A673 (cell line): ENCODE data around the gene ASH1L. TPM values are rescaled to one million over a fixed set of nuclear protein-coding genes. Genes with fewer than 3 reads are reported as not detected.

Experiments used
- BruUV-seq: library from RNA; stranded (reverse); fragments of 400-500 nt; replicated peaks from 2 replicates; lab custom pipeline; 2021; lab: Mats Ljungman, UMichigan
- CTCF ChIA-PET: fragments of 300-600 bp; sonication (Branson Sonifier 250); formaldehyde crosslinking; loops from one replicate; lab custom pipeline; 2022; ENCODE audit warnings: antibody characterized with exemption; lab: Charles Lee
- POLR2A ChIA-PET: fragments of 300-600 bp; sonication (Branson Sonifier 250); formaldehyde crosslinking; loops from one replicate; lab custom pipeline; 2022; ENCODE audit warnings: antibody characterized with exemption; ENCODE audit not compliant: low non-redundant PET; lab: Charles Lee
- DNase-seq: peaks from one replicate; pipeline ENCODE4 v3.0.0-alpha.2; 2015; ENCODE audit warnings: low spot score
- H3K27ac ChIP-seq: fragments of 200-600 bp; sonication (generic); 2 replicates; pipeline ENCODE4 v1.5.1; 2016; ENCODE audit warnings: mixed run types, low read depth, mild to moderate bottlenecking, mixed read lengths, antibody characterized with exemption, low read length; ENCODE audit not compliant: poor library complexity, severe bottlenecking
- H3K27me3 ChIP-seq: fragments of 200-600 bp; sonication (generic); replicated peaks from 2 replicates; pipeline ENCODE4 v1.6.1; 2017; ENCODE audit warnings: mixed run types, low read depth, mild to moderate bottlenecking, mixed read lengths, antibody characterized with exemption, low read length; ENCODE audit not compliant: insufficient read depth, poor library complexity
- H3K36me3 ChIP-seq: fragments of 200-600 bp; sonication (generic); 2 replicates; pipeline ENCODE4 v1.6.1; 2016; ENCODE audit warnings: mixed run types, mild to moderate bottlenecking, mixed read lengths, antibody characterized with exemption, low read length; ENCODE audit not compliant: insufficient read depth, poor library complexity, severe bottlenecking
- H3K4me1 ChIP-seq: fragments of 200-600 bp; sonication (generic); 2 replicates; pipeline ENCODE4 v1.6.1; 2017; ENCODE audit warnings: mixed run types, mild to moderate bottlenecking, mixed read lengths, antibody characterized with exemption, low read length; ENCODE audit not compliant: insufficient read depth, poor library complexity, severe bottlenecking
- H3K4me3 ChIP-seq: fragments of 200-600 bp; sonication (generic); 2 replicates; pipeline ENCODE4 v1.5.1; 2016; ENCODE audit warnings: low read depth, mixed run types, mild to moderate bottlenecking, mixed read lengths, low read length; ENCODE audit not compliant: poor library complexity, severe bottlenecking
- H3K9me3 ChIP-seq: fragments of 200-600 bp; sonication (generic); 2 replicates; pipeline ENCODE4 v1.6.1; 2016; ENCODE audit warnings: mixed run types, low read depth, mild to moderate bottlenecking, mixed read lengths, antibody characterized with exemption, low read length; ENCODE audit not compliant: poor library complexity, severe bottlenecking
- EZH2 ChIP-seq: fragments of 200-600 bp; sonication (generic); IDR thresholded peaks from 2 replicates; pipeline ENCODE4 v1.6.1; 2017; ENCODE audit warnings: borderline replicate concordance, low read depth, mild to moderate bottlenecking, mixed read lengths, antibody characterized with exemption, low read length; ENCODE audit not compliant: poor library complexity, severe bottlenecking
- intact Hi-C: fragments of 100-400 bp; cut with micrococcal nuclease; formaldehyde crosslinking; loops from one replicate; pipeline ENCODE4 v1.10.0; 2022; ENCODE audit not compliant: unreplicated experiment
- total RNA-seq: library from RNA; stranded (reverse); gene quantifications from 2 replicates; pipeline ENCODE4 v1.2.3, GENCODE V29; 2021
- TF ChIP-seq, protein P1 (sequence below): fragments of 300-800, 200-600 bp; sonication (generic); conservative IDR thresholded peaks from 2 replicates; pipeline ENCODE4 v1.5.1; 2017; ENCODE audit warnings: low read depth, mild to moderate bottlenecking, antibody characterized with exemption, low read length, moderate library complexity, mixed read lengths

The ASH1L gene
- total RNA-seq, 1 experiment from 2014 or later = 49.6 TPM

DNA sequence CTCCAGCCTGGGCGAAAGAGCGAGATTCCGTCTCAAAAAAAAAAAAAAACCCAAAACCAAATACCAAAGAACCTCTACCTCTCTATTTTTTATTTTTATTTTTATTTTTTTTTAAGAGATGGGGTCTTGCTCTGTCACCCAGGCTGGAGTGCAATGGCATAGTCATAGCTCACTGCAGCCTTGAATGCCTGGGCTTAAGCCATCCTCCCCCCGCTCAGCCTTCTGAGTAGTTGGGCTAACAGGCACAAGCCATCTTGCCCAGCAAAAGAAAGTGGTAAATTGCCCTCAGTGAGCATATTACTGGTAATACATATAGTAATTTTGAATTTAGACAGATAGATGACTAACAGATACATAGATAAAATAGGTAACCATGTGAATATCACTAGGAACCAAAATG lies 77.4 kb downstream of the ASH1L start:
- H3K4me3 ChIP-seq = no peak overlapping the region
- peaks cover 19% of the 10 kb centered on the region for H3K36me3 ChIP-seq
- intact Hi-C loops = no loop called here
- no TSS peak for BruUV-seq
- POLR2A ChIA-PET = no interaction called here
- H3K27me3 ChIP-seq = no peaks in the 10 kb centered on the region
- H3K27ac ChIP-seq = no peak overlapping the region
- TF ChIP-seq, protein P1, sequence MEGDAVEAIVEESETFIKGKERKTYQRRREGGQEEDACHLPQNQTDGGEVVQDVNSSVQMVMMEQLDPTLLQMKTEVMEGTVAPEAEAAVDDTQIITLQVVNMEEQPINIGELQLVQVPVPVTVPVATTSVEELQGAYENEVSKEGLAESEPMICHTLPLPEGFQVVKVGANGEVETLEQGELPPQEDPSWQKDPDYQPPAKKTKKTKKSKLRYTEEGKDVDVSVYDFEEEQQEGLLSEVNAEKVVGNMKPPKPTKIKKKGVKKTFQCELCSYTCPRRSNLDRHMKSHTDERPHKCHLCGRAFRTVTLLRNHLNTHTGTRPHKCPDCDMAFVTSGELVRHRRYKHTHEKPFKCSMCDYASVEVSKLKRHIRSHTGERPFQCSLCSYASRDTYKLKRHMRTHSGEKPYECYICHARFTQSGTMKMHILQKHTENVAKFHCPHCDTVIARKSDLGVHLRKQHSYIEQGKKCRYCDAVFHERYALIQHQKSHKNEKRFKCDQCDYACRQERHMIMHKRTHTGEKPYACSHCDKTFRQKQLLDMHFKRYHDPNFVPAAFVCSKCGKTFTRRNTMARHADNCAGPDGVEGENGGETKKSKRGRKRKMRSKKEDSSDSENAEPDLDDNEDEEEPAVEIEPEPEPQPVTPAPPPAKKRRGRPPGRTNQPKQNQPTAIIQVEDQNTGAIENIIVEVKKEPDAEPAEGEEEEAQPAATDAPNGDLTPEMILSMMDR = no peak
- no peak for TF ChIP-seq EZH2
- CTCF ChIA-PET = no interaction called here
- DNase-seq = no peak
- H3K4me1 ChIP-seq = no peaks in the 10 kb centered on the region
- no peaks in the 10 kb centered on the region for H3K9me3 ChIP-seq

DNA sequence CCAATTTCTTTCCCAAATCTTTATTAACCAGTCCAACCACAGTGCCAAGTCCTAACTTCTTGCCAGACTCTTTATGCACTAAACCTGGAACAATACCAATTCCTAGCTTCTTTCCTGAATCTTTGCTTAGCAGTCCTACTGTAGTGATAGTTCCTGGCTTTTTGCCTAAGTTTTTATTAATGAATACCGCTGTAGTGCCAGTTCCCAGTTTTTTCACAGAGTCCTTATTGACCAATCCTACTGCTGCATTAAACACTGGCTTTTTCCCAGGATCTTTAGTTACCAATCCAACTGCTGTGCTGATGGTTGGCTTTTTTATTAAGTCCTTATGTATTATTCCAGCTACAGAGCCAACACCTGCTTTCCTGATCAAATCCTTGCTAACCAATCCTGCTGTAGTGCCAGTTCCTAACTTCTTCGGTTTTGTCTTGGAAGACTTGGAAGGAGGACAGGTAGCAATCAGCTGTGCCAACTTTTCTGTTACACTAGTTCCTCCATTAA lies 80.8 kb downstream of the ASH1L start:
- TF ChIP-seq, protein P1 = no peak
- no peak for TF ChIP-seq EZH2
- DNase-seq = no peak
- CTCF ChIA-PET = no interaction called here
- no TSS peak for BruUV-seq
- Histone ChIP-seq H3K27me3 (no peaks in the 10 kb centered on the region), H3K27ac (no peak overlapping the region), H3K4me1 (peaks cover 3% of the 10 kb centered on the region), H3K36me3 (peaks cover 26% of the 10 kb centered on the region), H3K4me3 (no peak overlapping the region), H3K9me3 (no peaks in the 10 kb centered on the region)
- intact Hi-C loops = no loop called here
- POLR2A ChIA-PET = no interaction called here

DNA sequence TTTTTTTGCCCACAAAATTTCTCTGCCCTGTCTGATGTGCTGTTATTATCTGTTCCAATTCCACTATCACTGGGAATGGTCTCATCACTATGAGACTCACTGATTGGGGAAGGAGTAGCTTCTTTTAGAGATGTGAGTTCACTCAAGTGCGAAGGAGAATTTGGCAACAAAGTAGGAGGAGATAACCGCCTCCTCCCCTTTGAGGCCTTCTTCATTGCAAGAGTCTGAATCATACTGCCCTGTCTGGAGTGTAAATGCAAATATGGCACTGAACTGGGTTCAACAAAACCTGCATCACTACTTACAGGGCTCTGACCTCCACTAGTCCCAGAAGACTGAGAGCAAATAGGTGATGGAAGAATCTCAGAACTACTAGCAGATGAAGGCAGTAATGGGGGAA lies 83.4 kb downstream of the ASH1L start:
- BruUV-seq = no TSS peak
- no peaks in the 10 kb centered on the region for H3K9me3 ChIP-seq
- POLR2A ChIA-PET = no interaction called here
- H3K27me3 ChIP-seq = no peaks in the 10 kb centered on the region
- H3K4me3 ChIP-seq = no peak overlapping the region
- intact Hi-C loops = no loop called here
- H3K4me1 ChIP-seq = peaks cover 3% of the 10 kb centered on the region
- peaks cover 26% of the 10 kb centered on the region for H3K36me3 ChIP-seq
- no peak for TF ChIP-seq EZH2
- TF ChIP-seq, protein P1 = no peak
- CTCF ChIA-PET = no interaction called here
- DNase-seq = peak; percentile 41
- no peak overlapping the region for H3K27ac ChIP-seq
